ENCODE results near the gene REXO5.
"Not testable (repeated sequence)": the region's sequence is repeated elsewhere in the genome, so short reads cannot be mapped to it uniquely, and the experiment has no call there.

REXO5 gene

DNA sequence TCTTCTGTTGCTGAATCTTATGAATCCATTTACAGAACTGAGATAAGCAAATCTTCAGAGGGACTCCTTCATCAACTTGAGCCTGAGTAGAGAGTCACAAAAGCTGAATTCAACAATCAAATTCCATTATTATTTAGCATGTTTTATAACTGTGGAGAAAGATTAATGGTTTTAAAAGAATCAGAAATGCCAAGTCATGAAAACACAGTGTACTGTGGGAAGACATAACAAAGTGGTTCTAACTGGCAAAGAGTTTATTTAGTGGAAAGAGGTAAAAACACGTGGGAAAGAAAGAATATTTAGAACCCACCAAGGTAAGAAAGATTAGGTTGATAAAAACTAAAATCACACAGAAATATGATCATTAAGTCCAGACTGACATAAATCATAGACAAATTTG lies 5.0 kb upstream of the REXO5 start:
- no peak for DNase-seq (ENCODE audit: low read depth)

DNA sequence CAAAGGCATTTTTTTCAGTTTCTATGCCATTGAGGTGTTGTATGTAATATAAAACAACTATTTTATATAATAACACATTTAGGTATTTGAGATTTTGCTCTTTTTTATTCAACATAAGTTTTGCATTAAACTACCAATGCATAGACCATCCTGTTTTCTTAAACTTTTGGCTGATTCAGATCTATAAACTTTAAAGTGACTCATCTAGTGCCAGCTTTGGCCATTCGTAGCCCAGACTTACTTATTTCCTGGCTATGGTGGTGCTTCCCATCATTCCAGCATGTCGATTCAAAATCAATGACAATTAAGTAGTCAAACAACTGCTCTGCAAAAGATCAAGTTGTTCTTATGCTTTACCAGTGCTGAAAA lies 3.2 kb upstream of the REXO5 start:
- DNase-seq (ENCODE audit: low read depth) = no peak

- no peak for DNase-seq (ENCODE audit: low read depth)
These were observed 2.6 kb upstream of the REXO5 start for GRCh38 chr16:20803561-20804214.

DNA sequence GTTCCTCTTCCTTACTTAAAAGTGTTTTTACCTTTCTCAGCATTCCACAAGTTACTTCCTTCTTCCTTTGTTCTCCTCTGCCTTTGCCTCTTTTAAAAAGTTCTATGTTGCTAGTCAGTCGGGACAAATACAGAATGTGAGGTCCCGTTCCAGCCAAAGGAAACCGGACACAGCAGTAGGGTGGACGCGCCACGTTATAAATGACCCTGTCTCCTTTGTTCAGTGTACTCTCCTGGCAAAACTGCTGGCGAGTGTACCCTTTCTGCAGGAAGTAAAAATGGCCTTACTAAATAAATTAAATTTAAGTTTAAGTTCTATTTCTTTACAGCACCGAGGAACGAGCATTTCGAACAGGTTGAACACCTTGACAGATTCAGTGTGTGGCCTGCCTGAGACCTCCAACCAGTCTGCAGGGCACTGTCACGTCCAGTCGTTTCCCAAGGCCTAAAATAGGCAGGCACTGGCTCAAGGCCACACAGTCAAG lies 601 bp upstream of the REXO5 start:
- not testable (repeated sequence) for DNase-seq (ENCODE audit: low read depth)

DNA sequence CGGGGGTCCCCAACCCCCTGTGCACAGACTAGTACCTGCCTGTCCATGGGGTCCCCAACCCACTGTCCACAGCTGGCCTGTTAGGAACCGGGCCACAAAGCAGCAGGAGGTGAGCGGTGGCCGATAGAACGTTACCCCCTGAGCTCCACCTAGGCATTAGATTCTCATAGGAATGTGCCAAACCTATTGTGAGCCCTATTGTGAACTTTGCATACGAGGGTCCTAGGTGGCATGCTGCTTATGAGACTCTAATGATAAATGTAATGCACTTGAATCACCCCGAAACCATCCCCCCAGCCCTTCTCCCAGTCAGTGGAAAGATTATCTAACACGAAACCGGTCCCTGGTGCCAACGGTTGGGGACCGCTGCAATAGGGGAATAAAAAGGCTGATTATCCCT lies 1.5 kb downstream of the REXO5 start:
- DNase-seq (ENCODE audit: low read depth) = no peak

DNA sequence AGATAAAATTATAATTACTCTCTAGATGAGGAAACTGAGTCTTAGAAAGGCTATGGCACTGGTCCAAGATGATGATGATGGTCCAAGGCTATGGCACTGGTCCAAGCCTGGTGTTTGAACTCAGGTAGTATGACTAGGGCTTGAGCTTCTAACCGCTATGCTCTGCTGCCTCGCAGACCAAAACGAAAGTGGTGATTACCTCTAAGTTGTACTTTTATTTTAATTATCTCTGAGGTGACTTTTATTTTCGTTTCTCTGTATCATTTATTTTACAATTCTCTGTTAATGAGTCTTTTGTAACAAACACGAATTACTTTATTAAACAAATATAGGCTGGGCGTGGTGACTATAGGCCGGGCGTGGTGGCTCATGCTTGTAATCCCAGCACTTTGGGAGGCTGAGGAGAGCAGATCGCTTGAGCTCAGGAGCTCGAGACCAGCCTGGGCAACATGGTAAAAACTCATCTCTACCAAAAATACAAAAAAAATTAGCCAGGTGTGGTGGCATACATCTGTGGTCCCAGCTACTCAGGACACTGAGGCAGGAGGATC lies 5.6 kb downstream of the REXO5 start:
- no peak for DNase-seq (ENCODE audit: low read depth)

DNA sequence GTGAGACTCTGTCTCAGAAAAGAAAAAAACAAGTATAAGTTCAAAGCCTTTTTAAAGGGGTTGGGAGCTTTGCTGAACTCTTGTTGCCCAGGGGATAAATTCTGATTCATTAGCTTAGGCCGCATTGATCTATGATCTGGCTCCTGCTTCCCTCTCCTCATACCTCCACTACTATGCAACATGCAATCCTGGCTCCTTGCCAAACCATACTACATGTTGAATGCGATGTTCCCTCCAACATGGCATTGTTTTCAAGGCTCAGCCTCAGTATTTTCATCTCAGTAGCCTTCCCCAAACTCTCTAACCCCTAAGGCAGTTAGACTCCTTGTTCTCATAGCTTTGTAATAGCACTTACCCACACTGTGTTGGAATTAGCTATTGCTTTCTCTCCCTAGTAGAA lies 6.2 kb downstream of the REXO5 start:
- DNase-seq (ENCODE audit: low read depth) = no peak

GRCh38 chr16:20814784-20815183 lies 8.5 kb downstream of the REXO5 start:
- no peak for DNase-seq (ENCODE audit: low read depth)

GRCh38 chr16:20818929-20819585 lies 12.7 kb downstream of the REXO5 start:
- DNase-seq (ENCODE audit: low read depth) = no peak

GRCh38 chr16:20821682-20822081 lies 15.4 kb downstream of the REXO5 start:
- DNase-seq (ENCODE audit: low read depth) = no peak

- no peak for DNase-seq (ENCODE audit: low read depth)
These were observed 16.4 kb downstream of the REXO5 start for GRCh38 chr16:20822521-20823325.

- DNase-seq (ENCODE audit: low read depth) = no peak
These were observed 19.8 kb downstream of the REXO5 start for GRCh38 chr16:20826039-20826566.

DNA sequence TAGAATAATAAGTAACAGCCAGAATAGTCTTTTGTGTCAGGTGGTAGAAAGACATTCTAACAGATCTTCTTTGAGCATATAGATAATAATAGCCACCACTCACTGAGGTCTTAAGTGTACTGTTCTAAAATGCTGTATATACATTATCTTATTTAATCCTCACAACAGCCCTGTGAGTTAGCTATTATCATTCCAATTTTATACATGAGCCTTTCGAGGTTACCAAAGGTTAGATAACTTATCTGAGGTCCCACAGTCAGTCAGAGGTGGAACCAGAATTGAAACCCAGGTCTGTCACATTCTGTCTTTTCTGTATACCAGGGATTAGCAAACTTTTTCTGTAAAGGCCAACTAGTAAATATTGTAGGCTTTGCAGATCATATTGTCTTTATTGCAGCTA lies 23.2 kb downstream of the REXO5 start:
- DNase-seq (ENCODE audit: low read depth) = no peak

DNA sequence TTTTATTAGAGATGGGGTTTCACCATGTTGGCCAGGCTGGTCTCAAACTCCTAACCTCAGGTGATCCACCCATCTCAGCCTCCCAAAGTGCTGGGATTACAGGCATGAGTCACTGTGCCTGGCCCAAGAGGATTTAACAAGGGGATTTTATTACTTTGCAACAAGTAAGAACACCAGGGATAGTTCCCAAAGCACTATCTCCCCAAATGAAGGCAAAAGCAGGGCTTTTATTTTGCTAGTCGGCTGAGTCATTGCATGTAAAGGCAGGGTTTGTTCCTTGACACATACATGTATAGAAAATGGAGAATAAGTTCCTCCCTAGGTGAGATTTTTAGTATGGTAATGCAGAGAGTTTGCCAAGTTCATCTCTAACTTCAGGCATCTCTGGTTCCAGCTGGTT lies 24.0 kb downstream of the REXO5 start:
- DNase-seq (ENCODE audit: low read depth) = no peak

DNA sequence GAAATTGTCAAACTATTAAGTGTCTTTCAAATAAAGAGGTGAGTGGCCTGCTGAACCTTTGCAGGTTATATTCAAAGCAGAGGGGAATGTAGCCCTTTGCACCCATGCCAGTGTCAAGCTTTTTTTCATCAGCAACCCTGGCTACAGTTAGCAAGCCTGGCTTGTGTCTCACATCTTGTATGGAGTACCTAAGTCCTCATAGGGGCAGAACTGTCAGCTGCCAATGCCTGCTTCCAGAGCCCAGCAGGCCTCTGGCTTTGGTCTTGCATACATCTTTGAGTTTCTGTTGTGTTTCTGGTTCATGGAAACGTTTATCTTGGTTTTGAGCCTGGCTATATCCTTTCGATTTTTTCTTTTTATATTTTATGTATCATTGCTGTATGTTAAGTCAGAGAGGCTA lies 26.8 kb downstream of the REXO5 start:
- DNase-seq (ENCODE audit: low read depth) = no peak

DNA sequence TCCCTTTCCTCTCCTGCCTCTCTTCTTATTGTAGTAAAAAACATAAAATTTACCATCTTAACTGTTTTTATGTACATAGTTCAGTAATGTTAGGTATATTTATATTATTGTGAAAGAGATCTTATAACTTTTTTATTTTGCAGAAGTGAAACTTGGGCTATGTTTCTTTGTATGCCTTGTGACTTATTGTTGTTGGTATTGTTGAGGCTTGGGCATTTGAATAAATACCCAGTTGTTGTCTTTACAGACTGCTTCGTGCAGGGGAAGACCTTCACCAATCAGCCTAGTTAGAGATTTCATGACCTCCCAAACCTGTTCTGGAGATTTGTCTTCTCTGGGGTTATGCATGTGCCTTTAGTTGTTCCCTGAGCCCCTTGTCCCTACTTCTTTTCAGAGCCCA lies 31.9 kb downstream of the REXO5 start:
- DNase-seq (ENCODE audit: low read depth) = no peak

DNA sequence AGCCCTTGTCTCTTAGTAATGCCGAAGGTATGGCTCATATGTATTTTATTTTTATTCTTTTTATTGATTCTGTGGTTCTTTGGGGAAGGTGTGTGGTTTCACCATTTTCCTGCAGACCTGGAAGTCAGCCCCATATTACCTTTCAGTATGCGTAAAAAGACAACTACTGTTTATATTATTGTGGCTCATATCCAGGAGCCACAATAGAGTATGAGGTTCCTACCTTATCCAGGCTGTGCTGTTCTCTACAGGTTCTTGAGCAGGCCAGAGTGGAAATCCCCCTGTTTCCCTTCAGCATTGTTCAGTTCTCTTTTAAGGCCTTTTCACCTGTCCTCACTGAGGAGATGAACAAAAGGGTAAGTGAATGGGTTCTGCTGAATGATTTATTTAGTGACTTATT lies 33.2 kb downstream of the REXO5 start:
- DNase-seq (ENCODE audit: low read depth) = no peak

DNA sequence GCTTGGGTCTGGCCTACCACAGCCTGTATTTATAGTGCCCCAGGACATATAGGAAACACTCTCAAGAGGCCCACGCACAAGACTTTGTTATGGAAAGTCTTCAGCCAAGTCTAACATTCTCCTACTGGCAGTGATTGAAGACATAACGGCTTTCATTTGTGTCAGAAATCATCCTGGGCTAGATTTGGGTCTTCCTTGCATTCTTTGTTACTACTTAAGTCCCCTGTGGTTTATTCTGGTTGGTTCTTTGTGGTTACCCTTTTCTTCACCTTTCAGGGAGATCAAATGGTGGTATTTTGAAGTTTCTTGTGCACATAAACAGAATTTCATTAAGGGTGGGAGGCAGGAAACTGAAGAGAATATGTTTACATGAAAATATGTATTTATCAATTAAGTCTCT lies 37.7 kb downstream of the REXO5 start:
- no peak for DNase-seq (ENCODE audit: low read depth)

DNA sequence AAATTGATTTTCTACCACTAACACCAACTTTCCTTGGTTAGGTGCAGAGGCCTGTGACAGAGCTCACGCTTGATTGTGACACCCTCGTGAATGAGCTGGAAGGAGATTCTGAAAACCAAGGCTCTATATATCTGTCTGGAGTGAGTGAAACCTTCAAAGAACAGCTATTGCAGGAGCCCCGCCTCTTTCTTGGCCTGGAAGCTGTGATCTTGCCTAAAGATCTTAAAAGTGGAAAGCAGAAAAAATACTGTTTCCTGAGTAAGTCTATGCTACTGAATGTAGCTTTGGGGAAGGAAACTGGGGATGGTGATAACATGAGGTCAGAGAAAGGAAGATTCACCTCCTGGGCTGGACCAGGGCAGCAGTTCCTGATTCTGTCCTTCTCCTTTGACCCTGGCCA lies 38.3 kb downstream of the REXO5 start:
- DNase-seq (ENCODE audit: low read depth) = no peak

GRCh38 chr16:20846030-20846429 lies 39.7 kb downstream of the REXO5 start:
- no peak for DNase-seq (ENCODE audit: low read depth)

DNA sequence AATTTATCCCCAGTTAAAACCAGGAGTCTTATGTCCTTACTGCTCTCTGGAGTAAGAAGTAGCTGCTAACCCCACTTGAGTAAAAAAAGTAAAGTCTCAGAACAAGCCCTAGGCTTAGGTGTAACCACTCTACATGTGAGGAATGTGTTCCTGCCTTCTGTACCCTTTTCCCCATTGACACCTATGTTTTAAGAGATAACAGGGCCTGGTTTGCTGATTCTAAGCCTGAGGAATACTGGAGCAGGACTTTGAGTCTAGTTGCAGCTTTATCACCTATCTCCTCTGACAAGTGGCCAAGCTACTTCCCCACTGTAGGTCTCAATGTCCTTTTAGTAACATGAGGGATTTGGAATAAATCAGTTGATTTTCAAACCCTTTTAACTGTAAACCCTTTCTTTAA lies 40.2 kb downstream of the REXO5 start:
- DNase-seq (ENCODE audit: low read depth) = no peak

DNA sequence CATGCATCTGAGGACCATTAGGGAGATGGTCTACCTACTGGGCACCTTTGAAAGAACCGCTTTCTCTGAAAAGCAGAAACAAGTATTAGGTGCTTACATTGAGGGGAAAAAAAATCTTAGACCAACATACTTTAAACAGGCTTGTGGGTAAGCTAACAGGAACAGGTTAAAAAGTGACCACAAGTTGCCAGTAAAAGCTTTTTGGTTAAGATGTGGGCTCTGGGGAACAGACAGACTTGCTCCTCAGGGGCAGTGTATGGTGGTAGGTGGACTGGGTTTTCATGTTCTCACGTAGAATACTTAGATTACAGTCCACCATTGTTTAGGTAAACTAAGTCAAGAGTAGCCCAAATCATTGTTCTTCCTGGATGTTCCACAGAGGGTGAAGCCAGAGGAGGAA lies 41.2 kb downstream of the REXO5 start:
- no peak for DNase-seq (ENCODE audit: low read depth)
